ENCODE data around the gene EGFL8. TPM values are rescaled to one million over a fixed set of nuclear protein-coding genes. Genes with fewer than 3 reads are reported as not detected.

Gene EGFL8
- total RNA-seq, 2 experiments from 2014 or later: 11.4 to 13.1 TPM

- peak overlapping the region; percentile 93 for H3K4me3 Mint-ChIP-seq
- peak overlapping the region; percentile 94 for H3K27ac Mint-ChIP-seq
- ATAC-seq (no peak), DNase-seq (no peak)
- no peaks in the 10 kb centered on the region for H3K9me3 Mint-ChIP-seq (ENCODE audit: low read depth)
- peaks cover 12% of the 10 kb centered on the region for H3K36me3 Mint-ChIP-seq
- peaks cover 62% of the 10 kb centered on the region for H3K4me1 Mint-ChIP-seq
- no peaks in the 10 kb centered on the region for H3K27me3 Mint-ChIP-seq
- CTCF ChIA-PET: interaction anchor here (1.1 to 4.6 kb wide), 4 partner anchors 15 to 58 kb away, joined by 3 to 31 read pairs (median 8); partner anchors contain the start of genes GPSM3, PBX2 and PRRT1
Observed at GRCh38 chr6:32176476-32177182, 12.2 kb downstream of the EGFL8 start.

GRCh38 chr6:32177183-32177787 is 12.9 kb downstream of the EGFL8 start:
- ATAC-seq (peak; percentile 2), DNase-seq (peak; percentile 67)
- H3K27ac Mint-ChIP-seq: peak overlapping the region; percentile 94
- no peaks in the 10 kb centered on the region for H3K9me3 Mint-ChIP-seq (ENCODE audit: low read depth)
- CTCF ChIA-PET: interaction anchor here (1.1 to 4.6 kb wide), 4 partner anchors 15 to 58 kb away, joined by 3 to 31 read pairs (median 8); partner anchors contain the start of genes GPSM3, PBX2 and PRRT1
- H3K4me3 Mint-ChIP-seq: peak overlapping the region; percentile 93
- H3K27me3 Mint-ChIP-seq: no peaks in the 10 kb centered on the region
- H3K36me3 Mint-ChIP-seq: peaks cover 13% of the 10 kb centered on the region
- H3K4me1 Mint-ChIP-seq: peaks cover 62% of the 10 kb centered on the region

- H3K4me3 Mint-ChIP-seq: peak within 1 kb of the TSS; percentile 93
Observed at GRCh38 chr6:32177788-32178546, 13.6 kb downstream of the EGFL8 start, which contains the start of gene RNF5. RNF5 (plus strand) TSS chr6:32178405; CDS start chr6:32178512, 107 bp downstream.

GRCh38 chr6:32178547-32179440 is 14.4 kb downstream of the EGFL8 start:
- peaks cover 49% of the 10 kb centered on the region for H3K4me1 Mint-ChIP-seq
- no peaks in the 10 kb centered on the region for H3K9me3 Mint-ChIP-seq (ENCODE audit: low read depth)
- H3K4me3 Mint-ChIP-seq: peak overlapping the region; percentile 93
- no peaks in the 10 kb centered on the region for H3K27me3 Mint-ChIP-seq
- CTCF ChIA-PET: interaction anchor here (0.8 to 4.6 kb wide), 6 partner anchors 10 to 660 kb away, joined by 3 to 31 read pairs (median 4); partner anchors contain the start of genes GPSM3, PBX2 and TAP2
- H3K27ac Mint-ChIP-seq: peak overlapping the region; percentile 94
- no peak for DNase-seq
- H3K36me3 Mint-ChIP-seq: peaks cover 14% of the 10 kb centered on the region
- no peak for ATAC-seq

More at GRCh38 chr6:32177788-32178546, 13.6 kb downstream of the EGFL8 start, which contains the start of gene RNF5:
- DNase-seq (peak; percentile 98), ATAC-seq (peak; percentile 86)
- peaks cover 14% of the 10 kb centered on the region for H3K36me3 Mint-ChIP-seq
- H3K9me3 Mint-ChIP-seq (ENCODE audit: low read depth): no peaks in the 10 kb centered on the region
- CTCF ChIA-PET: interaction anchor here (1.1 to 4.6 kb wide), 5 partner anchors 14 to 59 kb away, joined by 3 to 31 read pairs (median 8); partner anchors contain the start of genes GPSM3, PBX2 and PRRT1
- H3K4me1 Mint-ChIP-seq: peaks cover 58% of the 10 kb centered on the region
- no peaks in the 10 kb centered on the region for H3K27me3 Mint-ChIP-seq
- H3K27ac Mint-ChIP-seq: peak within 1 kb of the TSS; percentile 94

GRCh38 chr6:32179766-32180405 is 15.5 kb downstream of the EGFL8 start:
- Mint-ChIP-seq H3K27me3 (no peaks in the 10 kb centered on the region), H3K4me3 (no peak overlapping the region), H3K4me1 (peaks cover 39% of the 10 kb centered on the region), H3K36me3 (peaks cover 14% of the 10 kb centered on the region), H3K9me3 (ENCODE audit: low read depth) (no peaks in the 10 kb centered on the region), H3K27ac (peak overlapping the region; percentile 4)
- DNase-seq: no peak
- no peak for ATAC-seq
- CTCF ChIA-PET: interaction anchor here (0.8 to 4.6 kb wide), 6 partner anchors 9 to 659 kb away, joined by 3 to 31 read pairs (median 4); partner anchors contain the start of genes GPSM3, PBX2 and TAP2

- H3K4me1 Mint-ChIP-seq: peaks cover 41% of the 10 kb centered on the region
- no peaks in the 10 kb centered on the region for H3K27me3 Mint-ChIP-seq
- ATAC-seq (no peak), DNase-seq (no peak)
- CTCF ChIA-PET: interaction anchor here (1.1 kb wide), 1 partner anchor 14 kb away, joined by 5 read pairs; no protein-coding TSS in a partner anchor
- no peak overlapping the region for H3K27ac Mint-ChIP-seq
- peaks cover 20% of the 10 kb centered on the region for H3K36me3 Mint-ChIP-seq
- H3K9me3 Mint-ChIP-seq (ENCODE audit: low read depth): no peaks in the 10 kb centered on the region
- H3K4me3 Mint-ChIP-seq: no peak overlapping the region
Observed at GRCh38 chr6:32181148-32181702, 16.8 kb downstream of the EGFL8 start.

- Mint-ChIP-seq H3K4me3 (no peak overlapping the region), H3K27me3 (no peaks in the 10 kb centered on the region), H3K9me3 (ENCODE audit: low read depth) (no peaks in the 10 kb centered on the region), H3K27ac (no peak overlapping the region), H3K4me1 (peaks cover 41% of the 10 kb centered on the region), H3K36me3 (peaks cover 27% of the 10 kb centered on the region)
- ATAC-seq: no peak
- no peak for DNase-seq
- CTCF ChIA-PET: interaction anchor here (0.7 to 1.9 kb wide), 3 partner anchors 11 to 14 kb away, joined by 3 to 8 read pairs (median 5); partner anchors contain the start of gene GPSM3
Observed at GRCh38 chr6:32181915-32182529, 17.6 kb downstream of the EGFL8 start.

GRCh38 chr6:32182555-32182981 is 18.2 kb downstream of the EGFL8 start:
- H3K36me3 Mint-ChIP-seq: peaks cover 33% of the 10 kb centered on the region
- CTCF ChIA-PET: interaction anchor here (0.7 to 1.9 kb wide), 2 partner anchors 10 to 13 kb away, joined by 3 to 8 read pairs; partner anchors contain the start of gene GPSM3
- DNase-seq: no peak
- H3K9me3 Mint-ChIP-seq (ENCODE audit: low read depth): no peaks in the 10 kb centered on the region
- ATAC-seq: no peak
- peaks cover 44% of the 10 kb centered on the region for H3K4me1 Mint-ChIP-seq
- H3K27ac Mint-ChIP-seq: no peak overlapping the region
- H3K4me3 Mint-ChIP-seq: no peak overlapping the region
- no peaks in the 10 kb centered on the region for H3K27me3 Mint-ChIP-seq

- Mint-ChIP-seq H3K27ac (no peak overlapping the region), H3K4me3 (no peak overlapping the region), H3K9me3 (ENCODE audit: low read depth) (no peaks in the 10 kb centered on the region), H3K4me1 (peaks cover 49% of the 10 kb centered on the region), H3K27me3 (no peaks in the 10 kb centered on the region), H3K36me3 (peaks cover 36% of the 10 kb centered on the region)
- ATAC-seq: no peak
- no peak for DNase-seq
- CTCF ChIA-PET: interaction anchor here (1.9 kb wide), 1 partner anchor 10 kb away, joined by 8 read pairs; the partner anchor contains the start of gene GPSM3
Observed at GRCh38 chr6:32183030-32183429, 18.6 kb downstream of the EGFL8 start.

GRCh38 chr6:32183483-32184083 is 19.2 kb downstream of the EGFL8 start:
- Mint-ChIP-seq H3K27ac (no peak overlapping the region), H3K27me3 (no peaks in the 10 kb centered on the region), H3K9me3 (ENCODE audit: low read depth) (no peaks in the 10 kb centered on the region), H3K36me3 (peaks cover 39% of the 10 kb centered on the region), H3K4me3 (no peak overlapping the region), H3K4me1 (peaks cover 53% of the 10 kb centered on the region)
- DNase-seq: no peak
- CTCF ChIA-PET: interaction anchor here (1.9 kb wide), 1 partner anchor 9 kb away, joined by 8 read pairs; the partner anchor contains the start of gene GPSM3
- ATAC-seq: no peak

Data from activated CD8-positive, alpha-beta memory T cell treated with anti-CD3 and anti-CD28 coated beads, Interleukin-2, amount 10 ng/mL, durations not matched to agents 7 days and 5 days (primary cell).